Activated CD4-positive, alpha-beta memory T cell treated with anti-CD3 and anti-CD28 coated beads, Interleukin-2, amount 10 ng/mL, durations not matched to agents 7 days and 5 days (primary cell): ENCODE measurements around the gene LZTS2. TPM values are rescaled to one million over a fixed set of nuclear protein-coding genes. Genes with fewer than 3 reads are reported as not detected.

Experiments
- CTCF ChIA-PET: fragments of 350-600 bp; sonication (Branson Sonifier 250); formaldehyde crosslinking; loops from one replicate; lab custom pipeline; 2021; ENCODE audit warnings: antibody characterized with exemption, inconsistent platforms; lab: Charles Lee
- POLR2A ChIA-PET: fragments of 350-600 bp; sonication (Branson Sonifier 250); formaldehyde crosslinking; loops from one replicate; lab custom pipeline; 2021; ENCODE audit warnings: antibody characterized with exemption; lab: Charles Lee
- DNase-seq: peaks from one replicate; pipeline ENCODE4 v3.0.0-alpha.2; 2020
- H3K27ac Mint-ChIP-seq: one replicate; pipeline ENCODE4 v1.8.0; 2021; ENCODE audit warnings: mild to moderate bottlenecking, mixed read lengths
- H3K27me3 Mint-ChIP-seq: one replicate; pipeline ENCODE4 v1.8.0; 2021; ENCODE audit warnings: mixed read lengths
- H3K36me3 Mint-ChIP-seq: one replicate; pipeline ENCODE4 v1.8.0; 2021; ENCODE audit warnings: low read depth, mixed read lengths
- H3K4me1 Mint-ChIP-seq: one replicate; pipeline ENCODE4 v1.8.0; 2021; ENCODE audit warnings: mixed read lengths
- H3K4me3 Mint-ChIP-seq: one replicate; pipeline ENCODE4 v1.8.0; 2021; ENCODE audit warnings: mild to moderate bottlenecking, mixed read lengths
- H3K9me3 Mint-ChIP-seq: one replicate; pipeline ENCODE4 v1.8.0; 2021; ENCODE audit warnings: mixed read lengths
- total RNA-seq, 2 experiments: library from RNA; stranded (reverse); gene quantifications; one replicate each; pipeline ENCODE4 v1.2.3, GENCODE V29; 2021

The LZTS2 gene
- total RNA-seq, 2 experiments from 2014 or later: 17.3 to 18.5 TPM

DNA sequence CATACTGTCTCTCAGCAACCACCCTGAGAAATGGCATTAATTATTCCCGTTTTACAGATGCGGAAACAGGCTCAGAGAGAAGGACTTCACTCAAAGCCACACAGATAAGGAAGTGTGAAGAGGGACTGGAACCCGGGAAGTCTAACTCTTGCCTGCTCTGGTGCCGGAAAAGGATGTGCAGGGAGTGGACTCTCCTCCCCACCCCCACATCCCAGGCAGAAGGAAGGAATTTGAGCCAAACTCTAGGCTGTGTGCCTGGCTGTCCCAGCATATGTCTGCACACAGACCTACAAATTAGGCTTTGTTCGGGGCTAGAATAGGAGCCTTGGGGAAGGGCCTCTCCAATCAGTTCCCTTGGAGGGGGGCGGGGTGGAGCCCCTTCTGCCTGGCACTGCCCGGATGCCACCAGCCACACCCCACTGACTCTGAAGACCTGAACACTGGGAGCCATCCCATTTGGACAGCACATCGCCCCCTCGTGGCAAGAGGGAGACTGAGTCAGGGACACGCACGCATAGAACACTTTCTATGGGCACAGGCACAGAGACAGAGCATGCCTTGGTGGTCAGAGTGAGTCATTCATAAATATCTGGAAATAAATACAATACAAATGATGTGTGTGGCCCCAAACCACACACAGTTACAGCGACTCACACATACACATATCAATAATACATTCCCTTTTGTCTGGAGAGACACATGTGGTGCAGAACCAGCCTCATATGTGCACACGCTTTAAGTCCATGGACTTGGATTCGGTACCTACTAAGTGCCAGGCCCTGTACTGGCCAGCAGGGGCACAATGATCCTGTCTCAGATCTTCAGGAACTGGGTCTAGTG, 13.1 kb downstream of the LZTS2 start:
- Mint-ChIP-seq H3K4me1 (peaks cover 20% of the 10 kb centered on the region), H3K4me3 (no peak overlapping the region), H3K9me3 (no peaks in the 10 kb centered on the region), H3K27ac (no peak overlapping the region), H3K36me3 (no peaks in the 10 kb centered on the region), H3K27me3 (peaks cover 29% of the 10 kb centered on the region)
- ChIA-PET CTCF (interaction anchor here (0.9 to 1.9 kb wide), 2 partner anchors 15 to 57 kb away, joined by 3 to 10 read pairs; no protein-coding TSS in a partner anchor), POLR2A (interaction anchor here (1.1 to 1.8 kb wide), 3 partner anchors 11 to 19 kb away, joined by 3 to 4 read pairs (median 4); partner anchors contain the start of genes LZTS2, PDZD7 and SFXN3)
- peak; percentile 79 for DNase-seq

GRCh38 chr10:101013365-101013825, 13.8 kb downstream of the LZTS2 start:
- H3K9me3 Mint-ChIP-seq: no peaks in the 10 kb centered on the region
- no peak overlapping the region for H3K27ac Mint-ChIP-seq
- no peak for DNase-seq
- H3K4me3 Mint-ChIP-seq: no peak overlapping the region
- no peaks in the 10 kb centered on the region for H3K36me3 Mint-ChIP-seq
- ChIA-PET CTCF (interaction anchor here (1.5 to 6.9 kb wide), 7 partner anchors 13 to 129 kb away, joined by 4 to 186 read pairs (median 8); partner anchors contain the start of genes LZTS2, PDZD7 and SFXN3), POLR2A (interaction anchor here (2.2 to 4.8 kb wide), 2 partner anchors 16 to 17 kb away, joined by 17 to 25 read pairs; partner anchors contain the start of genes PDZD7 and SFXN3)
- H3K27me3 Mint-ChIP-seq: peaks cover 31% of the 10 kb centered on the region
- peaks cover 21% of the 10 kb centered on the region for H3K4me1 Mint-ChIP-seq

DNA sequence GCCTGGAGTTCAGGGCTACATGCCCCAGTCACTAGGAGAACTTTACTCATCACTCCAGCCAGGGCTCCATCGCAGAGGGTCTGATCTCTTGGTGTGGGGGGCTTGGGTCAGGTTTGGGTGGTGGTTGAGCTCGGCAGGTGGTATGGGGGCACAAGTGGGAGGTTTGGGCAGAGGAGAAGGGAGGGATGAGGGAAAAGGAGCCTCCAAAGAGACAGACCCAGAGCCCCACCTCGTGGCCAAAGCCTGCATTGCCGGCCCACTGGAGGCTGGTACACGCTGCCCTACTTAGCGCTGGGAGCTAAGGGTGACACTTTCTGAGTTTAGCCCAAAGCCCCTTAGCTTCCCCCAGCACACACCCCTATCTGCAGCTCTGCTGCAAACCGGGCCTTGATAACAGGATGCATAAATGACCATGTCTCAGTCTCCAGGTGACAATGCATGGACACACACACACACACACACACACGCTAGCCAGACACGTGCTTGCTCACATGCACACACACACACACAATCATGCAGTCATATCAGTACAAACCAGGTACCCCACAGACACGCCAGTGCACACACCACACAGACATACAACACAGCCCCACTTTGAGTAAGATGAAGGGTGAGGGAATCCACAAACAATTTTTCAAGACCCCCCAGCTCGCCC, 14.7 kb downstream of the LZTS2 start:
- CTCF ChIA-PET: interaction anchor here (0.6 to 6.9 kb wide), 28 partner anchors 14 to 454 kb away, joined by 3 to 186 read pairs (median 4); partner anchors contain the start of genes LZTS2, MRPL43, PDZD7 and SEMA4G
- Mint-ChIP-seq H3K27me3 (peaks cover 34% of the 10 kb centered on the region), H3K9me3 (no peaks in the 10 kb centered on the region), H3K4me3 (no peak overlapping the region), H3K27ac (no peak overlapping the region), H3K4me1 (peaks cover 23% of the 10 kb centered on the region), H3K36me3 (no peaks in the 10 kb centered on the region)
- peak; percentile 80 for DNase-seq
- POLR2A ChIA-PET: interaction anchor here (2.2 to 4.8 kb wide), 2 partner anchors 16 to 17 kb away, joined by 17 to 25 read pairs; partner anchors contain the start of genes PDZD7 and SFXN3

DNA sequence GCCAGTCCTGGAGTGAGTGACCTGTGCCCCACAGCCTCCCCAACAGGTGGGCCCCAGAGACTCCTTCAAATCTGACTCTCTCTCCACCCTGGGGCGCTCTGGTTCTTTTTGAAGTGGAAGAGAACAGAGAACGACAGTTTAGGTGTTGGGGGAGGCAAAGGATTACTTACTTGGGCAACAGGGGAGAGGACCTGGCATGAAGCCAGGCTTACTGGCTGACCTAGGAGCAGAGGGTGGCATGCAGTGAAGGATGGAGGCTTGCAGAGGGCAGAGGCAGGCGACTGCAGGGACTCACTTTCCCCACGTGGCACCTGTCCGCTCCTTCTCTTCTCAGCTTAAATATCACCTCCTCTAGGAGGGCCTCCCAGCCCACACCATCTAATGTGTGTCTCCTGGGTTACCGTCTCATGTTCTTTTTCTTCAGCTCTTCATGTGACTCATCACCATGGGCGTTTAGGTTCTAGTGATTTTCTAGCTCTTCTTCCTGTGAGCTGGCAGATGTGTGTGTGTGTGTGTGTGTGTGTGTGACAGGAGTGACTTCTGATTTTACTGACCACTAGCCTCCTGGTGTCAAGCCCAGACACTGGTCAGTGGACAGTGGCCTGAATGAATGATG, 15.5 kb downstream of the LZTS2 start:
- H3K27ac Mint-ChIP-seq: no peak overlapping the region
- peaks cover 24% of the 10 kb centered on the region for H3K4me1 Mint-ChIP-seq
- no peaks in the 10 kb centered on the region for H3K9me3 Mint-ChIP-seq
- no peak overlapping the region for H3K4me3 Mint-ChIP-seq
- no peak for DNase-seq
- POLR2A ChIA-PET: interaction anchor here (1.4 to 4.8 kb wide), 3 partner anchors 15 to 45 kb away, joined by 3 to 25 read pairs (median 17); partner anchors contain the start of genes PDZD7 and SFXN3
- CTCF ChIA-PET: interaction anchor here (0.6 to 6.9 kb wide), 27 partner anchors 13 to 166 kb away, joined by 3 to 186 read pairs (median 4); partner anchors contain the start of genes LZTS2, MRPL43, PDZD7 and SEMA4G
- peaks cover 36% of the 10 kb centered on the region for H3K27me3 Mint-ChIP-seq
- no peaks in the 10 kb centered on the region for H3K36me3 Mint-ChIP-seq

- Mint-ChIP-seq H3K9me3 (no peaks in the 10 kb centered on the region), H3K4me1 (peaks cover 24% of the 10 kb centered on the region), H3K27me3 (peaks cover 38% of the 10 kb centered on the region), H3K4me3 (no peak overlapping the region), H3K27ac (no peak overlapping the region), H3K36me3 (no peaks in the 10 kb centered on the region)
- no peak for DNase-seq
- POLR2A ChIA-PET: interaction anchor here (0.6 to 4.8 kb wide), 5 partner anchors 15 to 46 kb away, joined by 3 to 25 read pairs (median 4); partner anchors contain the start of genes KAZALD1, PDZD7 and SFXN3
- CTCF ChIA-PET: interaction anchor here (0.6 to 6.9 kb wide), 9 partner anchors 13 to 582 kb away, joined by 3 to 186 read pairs (median 8); partner anchors contain the start of genes LZTS2, MRPL43, PDZD7 and SFXN3
Measured at GRCh38 chr10:101015582-101015973, 16.0 kb downstream of the LZTS2 start.

- Mint-ChIP-seq H3K27me3 (peaks cover 42% of the 10 kb centered on the region), H3K36me3 (no peaks in the 10 kb centered on the region), H3K4me1 (peaks cover 24% of the 10 kb centered on the region), H3K9me3 (no peaks in the 10 kb centered on the region), H3K27ac (no peak overlapping the region), H3K4me3 (no peak overlapping the region)
- DNase-seq: no peak
- CTCF ChIA-PET: interaction anchor here (1.0 to 6.9 kb wide), 7 partner anchors 12 to 125 kb away, joined by 3 to 186 read pairs (median 23); partner anchors contain the start of genes LZTS2, PDZD7, SFXN3 and SLF2
- POLR2A ChIA-PET: interaction anchor here (0.6 to 4.8 kb wide), 4 partner anchors 14 to 46 kb away, joined by 3 to 25 read pairs (median 3); partner anchors contain the start of genes KAZALD1, PDZD7 and SFXN3
Measured at GRCh38 chr10:101016814-101017213, 17.2 kb downstream of the LZTS2 start.

- ChIA-PET POLR2A (interaction anchor here (4.8 kb wide), 1 partner anchor 12 kb away, joined by 25 read pairs; the partner anchor contains the start of genes PDZD7 and SFXN3), CTCF (interaction anchor here (0.6 to 6.9 kb wide), 12 partner anchors 10 to 1114 kb away, joined by 3 to 186 read pairs (median 12); partner anchors contain the start of genes LZTS2, PDZD7 and SFXN3)
- no peak for DNase-seq
- Mint-ChIP-seq H3K4me1 (peaks cover 17% of the 10 kb centered on the region), H3K4me3 (no peak overlapping the region), H3K27me3 (peaks cover 40% of the 10 kb centered on the region), H3K36me3 (no peaks in the 10 kb centered on the region), H3K9me3 (no peaks in the 10 kb centered on the region), H3K27ac (no peak overlapping the region)
Measured at GRCh38 chr10:101018118-101018599, 18.6 kb downstream of the LZTS2 start.

DNA sequence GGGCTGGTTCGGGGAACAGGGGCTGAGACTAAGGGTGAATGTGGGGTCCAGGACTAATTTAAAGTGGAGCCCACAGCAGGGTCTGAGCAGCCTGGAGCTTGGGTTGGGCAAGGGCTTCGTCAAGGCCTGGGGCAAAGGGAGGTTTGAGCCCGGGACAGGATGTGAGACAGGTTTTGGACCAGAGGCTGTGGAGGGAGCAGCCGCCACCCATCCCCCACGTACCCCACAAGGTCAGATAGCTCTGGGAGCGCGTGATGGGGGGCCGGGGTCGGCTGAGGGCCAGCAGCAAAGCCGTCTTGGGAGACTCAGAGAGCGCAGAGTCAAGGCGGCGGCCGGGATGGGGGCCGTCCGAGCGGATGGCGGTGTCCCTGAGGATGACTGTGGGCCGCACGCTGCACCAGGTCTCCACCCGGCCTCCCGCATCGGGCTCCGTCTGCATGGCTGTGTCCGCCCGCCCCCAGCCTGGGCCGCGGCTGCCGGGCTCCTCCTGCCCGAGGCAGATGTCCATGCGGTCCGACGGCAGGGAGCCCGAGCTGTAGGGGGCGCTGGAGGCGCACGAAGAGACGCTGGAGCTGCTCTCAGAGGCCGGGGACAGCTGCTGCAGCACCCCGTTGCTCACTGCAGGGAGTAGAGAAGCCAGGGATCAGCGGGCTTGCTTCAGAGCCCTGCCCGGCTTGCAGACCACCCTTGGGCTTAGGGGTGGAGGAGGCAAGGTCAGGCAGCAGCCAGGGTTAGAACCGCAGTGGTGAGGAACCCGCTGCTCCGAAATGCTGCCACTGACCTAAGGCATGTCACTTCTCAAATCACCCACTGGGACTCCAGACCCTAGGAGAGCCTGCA, 19.2 kb downstream of the LZTS2 start:
- ChIA-PET POLR2A (interaction anchor here (1.3 kb wide), 1 partner anchor 12 kb away, joined by 6 read pairs; the partner anchor contains the start of genes PDZD7 and SFXN3), CTCF (interaction anchor here (0.6 to 6.9 kb wide), 17 partner anchors 10 to 123 kb away, joined by 3 to 186 read pairs (median 9); partner anchors contain the start of genes KAZALD1, LZTS2, PDZD7 and SFXN3)
- no peak overlapping the region for H3K27ac Mint-ChIP-seq
- no peaks in the 10 kb centered on the region for H3K9me3 Mint-ChIP-seq
- H3K36me3 Mint-ChIP-seq: no peaks in the 10 kb centered on the region
- no peak overlapping the region for H3K4me3 Mint-ChIP-seq
- H3K4me1 Mint-ChIP-seq: peaks cover 13% of the 10 kb centered on the region
- peak; percentile 84 for DNase-seq
- peaks cover 37% of the 10 kb centered on the region for H3K27me3 Mint-ChIP-seq

DNA sequence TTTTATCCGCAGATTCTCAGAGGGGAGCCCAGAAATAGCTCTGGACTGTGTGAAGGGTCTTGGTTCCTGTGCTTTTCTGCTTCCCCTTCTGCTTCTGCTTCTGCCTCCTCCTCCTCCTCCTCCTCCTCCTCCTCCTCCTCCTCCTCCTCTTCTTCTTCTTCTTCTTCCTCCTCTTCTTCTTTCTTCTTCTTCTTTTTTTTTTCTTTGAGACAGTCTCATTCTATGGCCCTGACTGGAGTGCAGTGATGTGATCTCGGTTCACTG, 19.8 kb downstream of the LZTS2 start:
- Mint-ChIP-seq H3K4me1 (peaks cover 10% of the 10 kb centered on the region), H3K27ac (no peak overlapping the region), H3K27me3 (peaks cover 34% of the 10 kb centered on the region), H3K9me3 (no peaks in the 10 kb centered on the region), H3K36me3 (no peaks in the 10 kb centered on the region), H3K4me3 (no peak overlapping the region)
- ChIA-PET POLR2A (interaction anchor here (1.3 kb wide), 1 partner anchor 12 kb away, joined by 6 read pairs; the partner anchor contains the start of genes PDZD7 and SFXN3), CTCF (interaction anchor here (0.6 to 6.9 kb wide), 17 partner anchors 9 to 424 kb away, joined by 3 to 186 read pairs (median 9); partner anchors contain the start of genes KAZALD1, LZTS2, PDZD7 and SFXN3)
- DNase-seq: no peak

DNA sequence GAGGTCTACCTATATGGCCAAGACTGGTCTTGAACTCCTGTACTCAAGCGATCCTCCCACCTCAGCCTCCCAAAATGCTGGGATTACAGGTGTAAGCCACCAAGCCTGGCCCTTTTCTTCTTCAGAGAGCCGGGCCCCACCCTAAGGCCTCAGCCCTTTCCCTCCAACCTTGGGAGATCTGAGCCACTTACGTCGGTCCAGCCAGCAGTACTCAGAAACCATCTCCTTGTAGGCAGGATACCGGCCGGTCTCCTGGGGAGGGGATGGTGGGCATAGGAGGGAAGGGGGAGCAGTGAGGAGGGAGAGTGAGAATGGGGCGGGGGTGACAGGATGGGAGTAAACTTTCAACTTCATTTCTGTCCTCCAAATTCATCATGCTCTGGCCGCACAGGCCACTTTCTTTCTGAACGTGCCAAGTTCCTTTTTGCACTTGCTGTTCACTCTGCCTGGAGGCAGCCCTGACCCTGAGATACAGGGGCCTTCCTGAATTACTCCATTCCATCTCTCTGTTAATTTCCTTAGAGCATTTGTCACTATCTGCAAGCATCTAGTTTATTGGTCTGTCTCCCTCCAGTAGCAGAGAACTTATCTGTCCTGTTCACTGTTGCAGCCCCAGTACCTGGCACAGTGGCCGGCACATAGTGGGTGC, 20.9 kb downstream of the LZTS2 start:
- Mint-ChIP-seq H3K27ac (no peak overlapping the region), H3K36me3 (no peaks in the 10 kb centered on the region), H3K4me1 (peaks cover 5% of the 10 kb centered on the region), H3K27me3 (peaks cover 29% of the 10 kb centered on the region), H3K4me3 (no peak overlapping the region), H3K9me3 (no peaks in the 10 kb centered on the region)
- POLR2A ChIA-PET: no interaction called here
- CTCF ChIA-PET: interaction anchor here (0.6 to 4.4 kb wide), 3 partner anchors 22 to 423 kb away, joined by 3 to 48 read pairs (median 3); no protein-coding TSS in a partner anchor
- no peak for DNase-seq
